GM13976 (cell line): ENCODE results near the gene ASTN2.

ENCODE experiments used
- DNase-seq: peaks from one replicate; pipeline ENCODE4 v3.0.0; 2012; ENCODE audit warnings: low spot score
- in situ Hi-C: fragments of 300-500 bp; cut with MboI; formaldehyde crosslinking; loops from one replicate; pipeline ENCODE4 v1.12.0; 2022; ENCODE audit warnings: low sequenced_read_pairs, mixed read lengths, inconsistent platforms; ENCODE audit not compliant: unreplicated experiment
- TF ChIP-seq, protein P1 (sequence below): IDR thresholded peaks from 2 replicates; pipeline ENCODE4 v1.5.1; 2012; ENCODE audit warnings: borderline replicate concordance, mild to moderate bottlenecking; ENCODE audit not compliant: insufficient read depth; ENCODE audit errors: extremely low read depth, missing control alignments, control extremely low read depth

ASTN2 gene

GRCh38 chr9:117359910-117360309 lies 54.9 kb downstream of the ASTN2 start:
- TF ChIP-seq, protein P1, sequence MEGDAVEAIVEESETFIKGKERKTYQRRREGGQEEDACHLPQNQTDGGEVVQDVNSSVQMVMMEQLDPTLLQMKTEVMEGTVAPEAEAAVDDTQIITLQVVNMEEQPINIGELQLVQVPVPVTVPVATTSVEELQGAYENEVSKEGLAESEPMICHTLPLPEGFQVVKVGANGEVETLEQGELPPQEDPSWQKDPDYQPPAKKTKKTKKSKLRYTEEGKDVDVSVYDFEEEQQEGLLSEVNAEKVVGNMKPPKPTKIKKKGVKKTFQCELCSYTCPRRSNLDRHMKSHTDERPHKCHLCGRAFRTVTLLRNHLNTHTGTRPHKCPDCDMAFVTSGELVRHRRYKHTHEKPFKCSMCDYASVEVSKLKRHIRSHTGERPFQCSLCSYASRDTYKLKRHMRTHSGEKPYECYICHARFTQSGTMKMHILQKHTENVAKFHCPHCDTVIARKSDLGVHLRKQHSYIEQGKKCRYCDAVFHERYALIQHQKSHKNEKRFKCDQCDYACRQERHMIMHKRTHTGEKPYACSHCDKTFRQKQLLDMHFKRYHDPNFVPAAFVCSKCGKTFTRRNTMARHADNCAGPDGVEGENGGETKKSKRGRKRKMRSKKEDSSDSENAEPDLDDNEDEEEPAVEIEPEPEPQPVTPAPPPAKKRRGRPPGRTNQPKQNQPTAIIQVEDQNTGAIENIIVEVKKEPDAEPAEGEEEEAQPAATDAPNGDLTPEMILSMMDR: no peak
- no peak for DNase-seq
- in situ Hi-C loops: no loop called here

- no peak for DNase-seq
- in situ Hi-C loops: no loop called here
Measured at GRCh38 chr9:117355542-117355941, 59.3 kb downstream of the ASTN2 start.

DNA sequence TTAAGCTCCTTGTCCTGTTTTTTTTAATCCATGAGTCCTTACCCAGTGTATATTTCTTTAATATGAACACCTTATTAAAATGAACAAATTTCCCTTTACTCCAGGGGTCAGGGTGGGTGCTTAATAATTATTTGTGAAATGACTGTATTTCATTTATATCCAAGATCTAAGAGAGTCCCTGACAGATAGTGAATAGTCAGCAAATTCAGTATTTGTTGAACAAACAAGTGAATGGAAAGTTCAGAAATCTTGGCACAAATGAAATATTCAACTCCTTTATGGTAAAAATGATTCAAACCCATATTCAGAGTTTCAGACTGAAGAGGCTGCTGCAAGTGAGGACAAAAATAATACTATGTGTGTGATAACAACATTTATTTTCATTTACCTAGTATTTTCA lies 59.9 kb downstream of the ASTN2 start:
- DNase-seq: no peak
- TF ChIP-seq, protein P1: no peak
- in situ Hi-C loops: no loop called here

More at GRCh38 chr9:117355542-117355941, 59.3 kb downstream of the ASTN2 start:
- TF ChIP-seq, protein P1: no peak

- DNase-seq: no peak
- TF ChIP-seq, protein P1: no peak
- in situ Hi-C loops: no loop called here
Measured at GRCh38 chr9:117354244-117354847, 60.5 kb downstream of the ASTN2 start.

GRCh38 chr9:117344892-117345660 lies 69.8 kb downstream of the ASTN2 start:
- TF ChIP-seq, protein P1: no peak
- no peak for DNase-seq
- in situ Hi-C loops: no loop called here

GRCh38 chr9:117343427-117343826 lies 71.4 kb downstream of the ASTN2 start:
- in situ Hi-C loops: no loop called here
- DNase-seq: no peak
- TF ChIP-seq, protein P1: no peak

GRCh38 chr9:117341151-117341550 lies 73.7 kb downstream of the ASTN2 start:
- in situ Hi-C loops: no loop called here
- TF ChIP-seq, protein P1: no peak

More at GRCh38 chr9:117341151-117341550, 73.7 kb downstream of the ASTN2 start:
- DNase-seq: no peak
